Parathyroid adenoma (tissue), 2 donors: ENCODE data around the gene APEH.

ENCODE experiments used
- H2AFZ ChIP-seq: fragments of 300-600 bp; sonication (generic); one replicate; pipeline ENCODE4 v1.7.0; 2017; ENCODE audit warnings: antibody characterized with exemption, mild to moderate bottlenecking
- H3K27ac ChIP-seq: fragments of 300-600 bp; sonication (generic); one replicate; pipeline ENCODE4 v1.7.0; 2017
- H3K27me3 ChIP-seq: fragments of 300-600 bp; sonication (generic); one replicate; pipeline ENCODE4 v1.7.0; 2017; ENCODE audit warnings: low read length; ENCODE audit not compliant: control insufficient read depth, insufficient read depth
- H3K36me3 ChIP-seq: fragments of 300-600 bp; sonication (generic); one replicate; pipeline ENCODE4 v1.7.0; 2017; ENCODE audit warnings: low read length; ENCODE audit not compliant: control insufficient read depth, insufficient read depth
- H3K4me1 ChIP-seq: fragments of 300-600 bp; sonication (generic); one replicate; pipeline ENCODE4 v1.7.0; 2017; ENCODE audit warnings: control low read depth
- H3K4me2 ChIP-seq: fragments of 300-600 bp; sonication (generic); one replicate; pipeline ENCODE4 v1.7.0; 2017; ENCODE audit warnings: low read length
- H3K4me3 ChIP-seq: fragments of 300-600 bp; sonication (generic); one replicate; pipeline ENCODE4 v1.7.0; 2017; ENCODE audit warnings: low read depth, low read length
- H3K79me2 ChIP-seq: fragments of 300-600 bp; sonication (generic); one replicate; pipeline ENCODE4 v1.7.0; 2017; ENCODE audit warnings: control low read depth
- H3K9ac ChIP-seq: fragments of 300-600 bp; sonication (generic); one replicate; pipeline ENCODE4 v1.7.0; 2017; ENCODE audit warnings: mild to moderate bottlenecking
- H3K9me3 ChIP-seq: fragments of 300-600 bp; sonication (generic); one replicate; pipeline ENCODE4 v1.7.0; 2017; ENCODE audit warnings: low read length; ENCODE audit not compliant: control insufficient read depth
- CTCF ChIP-seq: fragments of 300-600 bp; sonication (generic); IDR thresholded peaks from one replicate; pipeline ENCODE4 v1.7.0; 2017; ENCODE audit warnings: antibody characterized with exemption, mild to moderate bottlenecking
- donor health status: primary hyperparathyroidism.

The APEH gene

DNA sequence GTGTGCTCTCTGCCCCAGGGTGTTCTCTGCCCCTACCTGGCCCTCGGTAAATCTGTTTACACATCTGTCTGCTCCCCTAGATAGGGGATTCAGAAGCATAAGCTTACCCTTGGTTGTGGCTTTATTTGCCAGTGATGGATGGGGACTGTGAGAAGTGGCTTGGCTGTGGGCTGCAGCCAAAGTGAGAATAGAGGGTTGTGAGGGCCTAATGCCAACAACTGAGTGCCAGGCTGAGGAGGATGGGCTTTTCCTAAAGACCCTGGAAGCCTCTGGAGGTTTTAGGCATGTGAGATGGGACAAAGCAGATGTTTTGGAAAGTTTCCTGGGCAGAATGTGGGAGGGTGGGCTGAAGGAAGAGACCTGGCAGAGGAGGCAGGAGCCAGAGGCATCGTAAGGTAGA, 15.4 kb upstream of the APEH start:
- H3K27me3 ChIP-seq, result no peaks in the 10 kb centered on the region
- no peaks in the 10 kb centered on the region for H3K36me3 ChIP-seq
- TF ChIP-seq CTCF, result no peak
- H3K4me2 ChIP-seq, result no peak overlapping the region
- no peaks in the 10 kb centered on the region for H3K4me1 ChIP-seq
- no peak overlapping the region for H2AFZ ChIP-seq
- H3K9me3 ChIP-seq, result no peaks in the 10 kb centered on the region
- no peaks in the 10 kb centered on the region for H3K79me2 ChIP-seq
- H3K9ac ChIP-seq, result no peak overlapping the region
- no peak overlapping the region for H3K4me3 ChIP-seq
- no peak overlapping the region for H3K27ac ChIP-seq

GRCh38 chr3:49659756-49660155, 14.4 kb upstream of the APEH start:
- no peak for TF ChIP-seq CTCF
- H3K36me3 ChIP-seq, result no peaks in the 10 kb centered on the region
- H3K27me3 ChIP-seq, result no peaks in the 10 kb centered on the region
- no peak overlapping the region for H3K4me3 ChIP-seq
- no peak overlapping the region for H3K27ac ChIP-seq
- no peak overlapping the region for H2AFZ ChIP-seq
- H3K9me3 ChIP-seq, result no peaks in the 10 kb centered on the region
- no peak overlapping the region for H3K4me2 ChIP-seq
- H3K9ac ChIP-seq, result no peak overlapping the region
- peaks cover 7% of the 10 kb centered on the region for H3K79me2 ChIP-seq
- no peaks in the 10 kb centered on the region for H3K4me1 ChIP-seq

GRCh38 chr3:49661281-49661680, 12.9 kb upstream of the APEH start:
- Histone ChIP-seq H3K36me3 (no peaks in the 10 kb centered on the region), H3K9ac (no peak overlapping the region), H3K4me3 (no peak overlapping the region), H3K27me3 (no peaks in the 10 kb centered on the region), H3K79me2 (peaks cover 7% of the 10 kb centered on the region), H3K4me2 (no peak overlapping the region), H3K4me1 (no peaks in the 10 kb centered on the region), H3K27ac (no peak overlapping the region), H3K9me3 (no peaks in the 10 kb centered on the region), H2AFZ (no peak overlapping the region)
- no peak for TF ChIP-seq CTCF

- H3K4me1 ChIP-seq, result no peaks in the 10 kb centered on the region
- H3K4me2 ChIP-seq, result no peak overlapping the region
- H2AFZ ChIP-seq, result no peak overlapping the region
- no peak for TF ChIP-seq CTCF
- no peaks in the 10 kb centered on the region for H3K36me3 ChIP-seq
- no peaks in the 10 kb centered on the region for H3K9me3 ChIP-seq
- H3K4me3 ChIP-seq, result no peak overlapping the region
- H3K27ac ChIP-seq, result no peak overlapping the region
- no peaks in the 10 kb centered on the region for H3K27me3 ChIP-seq
- no peak overlapping the region for H3K9ac ChIP-seq
- peaks cover 7% of the 10 kb centered on the region for H3K79me2 ChIP-seq
These were observed 12.1 kb upstream of the APEH start for GRCh38 chr3:49662021-49662420.

DNA sequence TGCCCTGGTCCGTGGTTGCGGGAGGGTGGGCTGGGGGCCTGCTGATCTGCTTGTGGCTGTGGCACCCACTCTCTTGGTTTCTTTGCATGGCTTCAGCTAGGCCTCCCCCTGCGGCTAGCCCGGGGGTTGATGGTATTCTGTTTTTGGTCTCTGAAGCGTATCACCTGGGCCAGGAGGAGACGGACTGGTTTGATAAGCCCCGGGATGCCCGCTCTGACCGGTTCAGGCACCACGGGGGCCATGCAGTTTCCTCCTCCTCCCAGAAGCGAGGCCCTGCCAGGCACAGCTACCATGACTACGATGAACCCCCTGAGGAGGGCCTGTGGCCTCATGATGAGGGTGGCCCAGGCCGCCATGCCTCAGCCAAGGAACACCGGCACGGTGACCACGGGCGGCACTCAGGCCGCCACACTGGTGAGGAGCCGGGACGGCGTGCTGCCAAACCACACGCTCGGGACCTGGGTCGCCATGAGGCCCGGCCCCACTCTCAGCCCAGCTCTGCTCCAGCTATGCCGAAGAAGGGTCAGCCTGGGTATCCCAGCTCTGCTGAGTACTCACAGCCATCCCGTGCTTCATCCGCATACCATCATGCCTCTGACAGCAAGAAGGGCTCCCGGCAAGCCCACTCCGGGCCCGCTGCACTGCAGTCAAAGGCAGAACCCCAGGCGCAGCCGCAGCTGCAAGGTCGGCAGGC, 11.3 kb upstream of the APEH start:
- Histone ChIP-seq H3K4me1 (no peaks in the 10 kb centered on the region), H3K9me3 (no peaks in the 10 kb centered on the region), H3K27ac (no peak overlapping the region), H3K4me3 (no peak overlapping the region), H3K9ac (no peak overlapping the region), H3K36me3 (no peaks in the 10 kb centered on the region), H3K27me3 (no peaks in the 10 kb centered on the region), H3K79me2 (peaks cover 7% of the 10 kb centered on the region), H2AFZ (no peak overlapping the region), H3K4me2 (no peak overlapping the region)
- TF ChIP-seq CTCF, result no peak
